ENCODE measurements around the gene DGKH. TPM values are rescaled to one million over a fixed set of nuclear protein-coding genes. Genes with fewer than 3 reads are reported as not detected.

The DGKH gene
- total and polyA plus RNA-seq, 2 donors (not counting 1 experiment from before 2014, with no cell fraction given), result 0.06 to 0.67 TPM

GRCh38 chr13:42099962-42100675, 51.7 kb downstream of the DGKH start:
- Mint-ChIP-seq H3K4me3 (no peak overlapping the region), H3K4me1 (no peaks in the 10 kb centered on the region), H3K27me3 (no peaks in the 10 kb centered on the region), H3K9me3 (ENCODE audit: insufficient read depth) (no peaks in the 10 kb centered on the region), H3K27ac (no peak overlapping the region)
- ATAC-seq (ENCODE audit: low read depth) (no peak), DNase-seq (no peak)
- TF ChIP-seq EZH2 (IDR thresholded peaks at IDR 0.05; ENCODE audit: borderline replicate concordance, insufficient read depth, low read depth, low read length, poor library complexity, severe bottlenecking), result no peak
- TF ChIP-seq, protein P1, sequence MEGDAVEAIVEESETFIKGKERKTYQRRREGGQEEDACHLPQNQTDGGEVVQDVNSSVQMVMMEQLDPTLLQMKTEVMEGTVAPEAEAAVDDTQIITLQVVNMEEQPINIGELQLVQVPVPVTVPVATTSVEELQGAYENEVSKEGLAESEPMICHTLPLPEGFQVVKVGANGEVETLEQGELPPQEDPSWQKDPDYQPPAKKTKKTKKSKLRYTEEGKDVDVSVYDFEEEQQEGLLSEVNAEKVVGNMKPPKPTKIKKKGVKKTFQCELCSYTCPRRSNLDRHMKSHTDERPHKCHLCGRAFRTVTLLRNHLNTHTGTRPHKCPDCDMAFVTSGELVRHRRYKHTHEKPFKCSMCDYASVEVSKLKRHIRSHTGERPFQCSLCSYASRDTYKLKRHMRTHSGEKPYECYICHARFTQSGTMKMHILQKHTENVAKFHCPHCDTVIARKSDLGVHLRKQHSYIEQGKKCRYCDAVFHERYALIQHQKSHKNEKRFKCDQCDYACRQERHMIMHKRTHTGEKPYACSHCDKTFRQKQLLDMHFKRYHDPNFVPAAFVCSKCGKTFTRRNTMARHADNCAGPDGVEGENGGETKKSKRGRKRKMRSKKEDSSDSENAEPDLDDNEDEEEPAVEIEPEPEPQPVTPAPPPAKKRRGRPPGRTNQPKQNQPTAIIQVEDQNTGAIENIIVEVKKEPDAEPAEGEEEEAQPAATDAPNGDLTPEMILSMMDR (IDR thresholded peaks at IDR 0.05), result no peak
- H3K79me2 ChIP-seq (ENCODE audit: control insufficient read depth, insufficient read depth, low read length), result no peaks in the 10 kb centered on the region
- H3K9me3 ChIP-seq (ENCODE audit: control extremely low read depth in 1 of 3, control insufficient read depth in 2 of 3, insufficient read depth in 1 of 3, low read length in 2 of 3), result peaks cover 0 to 2% (median 0%) of the 10 kb centered on the region in 3 donors
- H3K4me3 ChIP-seq (ENCODE audit: control extremely low read depth in 1 of 5, extremely low read depth in 1 of 5, insufficient read depth in 1 of 5, low read depth in 2 of 5, low read length in 4 of 5), result no peak overlapping the region
- no peaks in the 10 kb centered on the region for H4K20me1 ChIP-seq (ENCODE audit: control insufficient read depth, insufficient read depth, low read length, poor library complexity, severe bottlenecking)
- no peaks in the 10 kb centered on the region for H3K36me3 ChIP-seq (replicated peaks in 1 of 2; ENCODE audit: control extremely low read depth in 1 of 2, control insufficient read depth in 1 of 2, extremely low read depth in 1 of 2, insufficient read depth in 2 of 2, low read length in 1 of 2)
- H3K9ac ChIP-seq (ENCODE audit: low read length), result no peak overlapping the region
- no peak overlapping the region for H2AFZ ChIP-seq (ENCODE audit: insufficient read depth, low read depth, low read length, poor library complexity, severe bottlenecking)
- CTCF ChIA-PET, result no interaction called here
- H3K27ac ChIP-seq (ENCODE audit: low read length in 2 of 2), result no peak overlapping the region
- intact Hi-C loops (cut with micrococcal nuclease), result no loop called here
- H3K4me2 ChIP-seq (replicated peaks; ENCODE audit: low read depth, low read length, poor library complexity, severe bottlenecking), result no peak overlapping the region
- H3K27me3 ChIP-seq (replicated peaks in 1 of 4; ENCODE audit: control extremely low read depth in 1 of 4, control insufficient read depth in 3 of 4, insufficient read depth in 4 of 4, low read length in 3 of 4), result no peaks in the 10 kb centered on the region
- no peaks in the 10 kb centered on the region for H3K4me1 ChIP-seq (ENCODE audit: control insufficient read depth in 2 of 2, insufficient read depth in 2 of 2, low read length in 2 of 2)
- POLR2A ChIA-PET, result no interaction called here
- 100% methylated on average over 2 of the region's 9 CpGs for WGBS (ENCODE audit: insufficient coverage)

- ChIA-PET CTCF (interaction anchor here (1.0 kb wide), 1 partner anchor 9 kb away, joined by 3 read pairs; no protein-coding TSS in a partner anchor), POLR2A (no interaction called here)
- no peak for ATAC-seq (ENCODE audit: low read depth)
- WGBS (ENCODE audit: insufficient coverage), result 100% methylated on average over 1 of the region's 3 CpGs
- intact Hi-C loops (cut with micrococcal nuclease), result no loop called here
- H3K4me2 ChIP-seq (replicated peaks; ENCODE audit: low read depth, low read length, poor library complexity, severe bottlenecking), result no peak overlapping the region
- no peak overlapping the region for H3K4me3 ChIP-seq (ENCODE audit: control extremely low read depth in 1 of 5, extremely low read depth in 1 of 5, insufficient read depth in 1 of 5, low read depth in 2 of 5, low read length in 4 of 5)
- H3K4me1 ChIP-seq (ENCODE audit: control insufficient read depth in 2 of 2, insufficient read depth in 2 of 2, low read length in 2 of 2), result no peaks in the 10 kb centered on the region
- Mint-ChIP-seq H3K27ac (no peak overlapping the region), H3K4me1 (no peaks in the 10 kb centered on the region), H3K9me3 (ENCODE audit: insufficient read depth) (no peaks in the 10 kb centered on the region), H3K27me3 (no peaks in the 10 kb centered on the region), H3K4me3 (no peak overlapping the region)
- no peak overlapping the region for H2AFZ ChIP-seq (ENCODE audit: insufficient read depth, low read depth, low read length, poor library complexity, severe bottlenecking)
- no peak overlapping the region for H3K9ac ChIP-seq (ENCODE audit: low read length)
- peaks cover 0 to 2% (median 0%) of the 10 kb centered on the region in 3 donors for H3K9me3 ChIP-seq (ENCODE audit: control extremely low read depth in 1 of 3, control insufficient read depth in 2 of 3, insufficient read depth in 1 of 3, low read length in 2 of 3)
- H3K27me3 ChIP-seq (replicated peaks in 1 of 4; ENCODE audit: control extremely low read depth in 1 of 4, control insufficient read depth in 3 of 4, insufficient read depth in 4 of 4, low read length in 3 of 4), result no peaks in the 10 kb centered on the region
- no peak for TF ChIP-seq EZH2 (IDR thresholded peaks at IDR 0.05; ENCODE audit: borderline replicate concordance, insufficient read depth, low read depth, low read length, poor library complexity, severe bottlenecking)
- TF ChIP-seq, protein P1 (IDR thresholded peaks at IDR 0.05), result no peak
- no peaks in the 10 kb centered on the region for H4K20me1 ChIP-seq (ENCODE audit: control insufficient read depth, insufficient read depth, low read length, poor library complexity, severe bottlenecking)
- no peaks in the 10 kb centered on the region for H3K79me2 ChIP-seq (ENCODE audit: control insufficient read depth, insufficient read depth, low read length)
- H3K36me3 ChIP-seq (replicated peaks in 1 of 2; ENCODE audit: control extremely low read depth in 1 of 2, control insufficient read depth in 1 of 2, extremely low read depth in 1 of 2, insufficient read depth in 2 of 2, low read length in 1 of 2), result no peaks in the 10 kb centered on the region
- no peak overlapping the region for H3K27ac ChIP-seq (ENCODE audit: low read length in 2 of 2)
- no peak for DNase-seq
Observed at GRCh38 chr13:42100960-42101359, 52.5 kb downstream of the DGKH start.

Data from B cell (primary cell).